ENCODE data around the gene UBE2J1.

Gene UBE2J1

DNA sequence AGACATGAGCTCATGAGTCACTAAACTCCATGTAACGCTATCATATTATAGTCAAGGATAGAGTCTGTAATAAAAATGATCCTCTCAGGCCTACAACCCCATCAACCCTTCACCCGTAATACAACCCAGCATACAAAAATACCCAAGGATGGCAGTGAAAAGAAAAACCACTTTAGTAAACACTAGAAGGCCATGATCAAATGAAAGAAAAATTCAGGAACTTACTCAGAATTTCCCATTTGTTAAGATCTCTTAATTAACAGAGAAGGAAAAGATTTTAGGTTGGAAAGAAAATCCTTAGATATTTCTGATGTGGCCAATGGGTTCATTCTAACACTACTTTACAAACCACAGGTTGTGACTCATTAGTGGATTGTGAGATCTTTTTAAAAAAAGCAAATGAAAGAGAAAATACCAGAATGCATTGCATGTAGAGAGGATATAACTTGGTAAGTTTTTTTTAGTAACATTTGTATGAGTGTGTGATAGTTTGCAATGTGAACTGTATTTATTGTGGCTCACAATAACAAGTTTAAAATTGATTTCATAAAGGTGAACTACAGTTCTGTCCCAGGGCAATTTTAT is 8.0 kb upstream of the UBE2J1 start:
- FAIRE-seq (peak; percentile 89), DNase-seq (ENCODE audit: insufficient read length) (no peak)
- TF ChIP-seq POLR2A (IDR thresholded peaks at IDR 0.05; ENCODE audit: low read depth, low read length) = no peak
- no peak for TF ChIP-seq TAF1 (IDR thresholded peaks at IDR 0.05; ENCODE audit: borderline replicate concordance, low read depth, low read length)
- TF ChIP-seq POLR2AphosphoS5 (IDR thresholded peaks at IDR 0.05; ENCODE audit: low read depth, low read length) = no peak

DNA sequence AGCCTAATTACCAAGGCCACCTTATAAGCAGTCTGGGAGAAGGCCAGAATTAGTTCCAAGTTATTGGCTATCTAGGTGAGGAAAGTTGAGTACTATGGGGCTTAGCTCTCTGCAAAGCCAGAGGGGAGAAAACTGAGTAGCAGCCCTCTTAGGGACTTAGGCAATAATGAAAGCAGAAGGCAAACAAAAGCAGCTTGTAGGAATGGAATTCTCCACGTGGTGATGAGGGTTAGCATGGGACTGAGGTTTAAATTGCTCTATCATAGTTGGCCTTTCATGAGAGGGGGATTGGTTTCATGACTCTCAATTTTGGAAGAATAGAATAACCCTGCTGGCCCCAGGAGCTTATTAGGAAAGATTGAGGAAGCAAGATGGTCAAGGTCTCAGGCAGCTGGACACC is 7.0 kb upstream of the UBE2J1 start:
- no peak for DNase-seq (ENCODE audit: insufficient read length)
- no peak for TF ChIP-seq POLR2A (IDR thresholded peaks at IDR 0.05; ENCODE audit: low read depth, low read length)
- TF ChIP-seq POLR2AphosphoS5 (IDR thresholded peaks at IDR 0.05; ENCODE audit: low read depth, low read length) = no peak
- TF ChIP-seq TAF1 (IDR thresholded peaks at IDR 0.05; ENCODE audit: borderline replicate concordance, low read depth, low read length) = no peak
- FAIRE-seq = no peak

DNA sequence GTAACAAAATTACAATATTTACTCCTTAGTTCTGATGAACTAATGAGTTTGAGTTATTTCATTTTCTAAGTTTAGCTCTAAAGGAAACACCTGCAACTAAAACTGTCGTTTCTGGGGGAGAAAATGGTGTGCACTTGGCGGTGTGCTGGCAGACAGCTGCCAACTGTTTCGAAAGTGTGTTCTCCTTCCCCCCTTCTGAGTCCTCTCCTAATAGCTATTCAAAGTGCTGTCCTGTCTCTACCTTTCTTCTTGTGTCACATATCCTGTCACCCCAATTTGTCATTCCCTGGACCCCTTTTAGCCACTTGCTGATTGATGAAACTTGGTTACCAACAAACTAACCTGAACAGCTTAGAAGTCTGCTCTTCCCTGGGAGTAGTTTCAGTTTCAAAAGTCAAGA is 4.9 kb upstream of the UBE2J1 start:
- DNase-seq (ENCODE audit: insufficient read length) (no peak), FAIRE-seq (peak; percentile 93)
- TF ChIP-seq POLR2A (IDR thresholded peaks at IDR 0.05; ENCODE audit: low read depth, low read length) (peak; percentile 51; the same call in 1 of the 2 replicates), TAF1 (IDR thresholded peaks at IDR 0.05; ENCODE audit: borderline replicate concordance, low read depth, low read length) (no peak), POLR2AphosphoS5 (IDR thresholded peaks at IDR 0.05; ENCODE audit: low read depth, low read length) (peak; percentile 77)

DNA sequence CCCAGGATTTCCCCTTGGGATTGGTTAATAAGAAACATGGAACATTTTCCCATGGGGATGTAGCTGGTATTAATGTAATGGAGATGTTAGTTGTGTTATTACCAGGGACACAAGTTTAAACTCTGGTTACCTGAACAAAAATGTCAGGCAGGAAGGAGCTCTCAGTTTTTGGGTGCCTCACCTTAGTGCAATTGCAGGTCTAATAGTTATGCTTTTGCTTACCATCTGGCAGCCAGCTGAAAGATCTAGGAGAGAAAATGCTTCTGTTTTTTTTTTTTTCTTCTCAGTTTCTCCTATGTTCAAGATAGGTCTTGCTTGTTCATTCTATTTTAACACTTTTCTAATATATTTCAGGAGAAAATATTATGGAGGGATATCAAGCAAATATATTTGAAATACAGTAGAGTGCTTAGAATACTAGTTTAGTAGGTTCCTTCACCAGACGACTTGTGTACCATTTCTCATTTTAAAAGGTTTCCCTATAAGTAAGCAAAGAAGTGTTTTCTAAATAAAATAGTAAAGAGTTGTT is 4.2 kb upstream of the UBE2J1 start:
- TF ChIP-seq POLR2A (IDR thresholded peaks at IDR 0.05; ENCODE audit: low read depth, low read length) (no peak), POLR2AphosphoS5 (IDR thresholded peaks at IDR 0.05; ENCODE audit: low read depth, low read length) (no peak), TAF1 (IDR thresholded peaks at IDR 0.05; ENCODE audit: borderline replicate concordance, low read depth, low read length) (no peak)
- DNase-seq (ENCODE audit: insufficient read length) (no peak), FAIRE-seq (peak; percentile 40)

DNA sequence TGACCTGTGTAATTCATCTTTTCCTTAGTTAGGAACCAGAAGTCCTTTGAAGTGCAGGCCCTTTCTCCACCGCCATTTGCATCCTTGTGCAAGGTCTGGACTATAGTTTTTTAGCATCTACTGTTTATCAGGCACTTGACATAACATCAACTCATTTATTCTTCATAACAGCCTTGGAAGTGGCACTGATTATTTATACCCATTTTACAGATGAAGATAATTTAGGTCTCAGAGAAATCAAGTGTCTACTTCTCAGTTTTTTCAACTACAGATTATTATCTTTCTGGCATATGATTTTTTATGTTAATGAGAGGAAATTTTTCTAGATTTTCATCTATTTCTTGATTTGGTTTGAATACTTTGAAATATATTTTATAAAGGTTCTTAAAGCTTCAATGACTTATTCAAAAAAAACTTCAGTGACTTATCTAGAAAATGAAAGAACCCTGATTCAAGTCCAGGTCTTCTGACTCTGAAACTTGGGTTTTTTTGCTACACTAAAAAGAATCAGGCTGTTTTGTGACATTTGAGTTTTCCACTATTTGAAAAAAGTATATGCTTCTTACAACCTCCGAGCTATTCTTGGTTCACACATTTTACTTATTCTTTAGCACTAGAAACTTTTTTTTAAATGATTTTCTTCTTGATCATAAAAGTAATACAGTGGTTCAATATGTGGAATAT is 3.1 kb upstream of the UBE2J1 start:
- FAIRE-seq = peak; percentile 17

DNA sequence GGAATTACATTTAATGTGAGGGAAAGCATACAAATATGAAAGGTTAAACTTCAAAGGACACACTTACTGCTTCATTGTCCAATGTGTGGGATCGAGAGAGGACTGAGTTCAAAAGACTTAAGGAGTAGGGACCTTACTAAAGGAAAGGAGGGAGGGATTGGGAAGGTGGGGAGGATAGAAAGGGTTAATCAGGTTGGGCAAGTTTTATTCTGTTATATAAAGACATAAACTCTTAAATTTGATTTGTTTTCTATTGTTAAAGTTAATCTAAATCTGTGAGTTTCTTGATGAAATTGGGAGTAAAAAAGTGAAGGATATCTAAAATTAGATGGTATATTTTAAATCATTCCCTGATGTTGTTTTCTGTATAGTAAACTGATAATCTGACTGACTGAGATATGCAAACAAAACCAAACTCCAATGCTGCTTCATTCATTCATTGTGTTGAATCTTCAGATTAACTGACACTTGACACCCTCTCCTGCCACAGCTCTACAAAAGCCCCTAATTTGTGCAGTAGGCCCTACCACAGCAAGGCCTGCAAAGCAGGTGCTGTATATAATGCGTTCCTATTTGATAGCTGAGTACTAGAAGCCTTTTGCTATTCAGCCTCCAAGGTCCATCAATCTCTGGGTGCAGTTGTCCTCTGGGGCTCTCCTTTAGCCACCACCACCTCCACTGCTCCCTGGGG is 1.3 kb upstream of the UBE2J1 start:
- FAIRE-seq = peak; percentile 81
- DNase-seq (ENCODE audit: insufficient read length) = no peak
- no peak for TF ChIP-seq TAF1 (IDR thresholded peaks at IDR 0.05; ENCODE audit: borderline replicate concordance, low read depth, low read length)
- 0 out of 2 replicates have a peak, but pooled peaks have one; percentile 27 for TF ChIP-seq POLR2A (IDR thresholded peaks at IDR 0.05; ENCODE audit: low read depth, low read length)

More for the DNA sequence above, 3.1 kb upstream of the UBE2J1 start:
- TF ChIP-seq POLR2AphosphoS5 (IDR thresholded peaks at IDR 0.05; ENCODE audit: low read depth, low read length) (no peak), TAF1 (IDR thresholded peaks at IDR 0.05; ENCODE audit: borderline replicate concordance, low read depth, low read length) (no peak), POLR2A (IDR thresholded peaks at IDR 0.05; ENCODE audit: low read depth, low read length) (no peak)
- no peak for DNase-seq (ENCODE audit: insufficient read length)

DNA sequence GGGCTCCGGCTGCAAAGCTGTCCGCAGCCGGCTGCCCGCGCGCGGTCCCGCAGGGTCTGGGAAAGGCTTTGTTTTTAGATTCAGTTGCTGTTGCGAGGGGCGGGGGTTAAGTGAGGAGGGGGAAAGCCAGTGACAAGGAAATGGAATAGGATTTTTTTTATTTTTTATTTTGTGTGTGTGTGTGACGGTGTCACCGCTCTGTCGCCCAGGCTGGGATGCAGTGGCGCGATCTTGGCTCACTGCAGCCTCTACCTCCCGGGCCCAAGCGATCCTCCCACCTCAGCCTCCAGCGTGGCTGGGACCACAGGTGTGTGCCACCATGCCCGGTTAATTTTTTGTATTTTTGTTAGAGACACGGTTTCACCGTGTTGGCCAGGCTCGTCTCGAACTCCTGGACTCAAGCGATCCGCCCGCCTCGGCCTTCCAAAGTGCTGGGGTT is 615 bp upstream of the UBE2J1 start:
- no peak for DNase-seq (ENCODE audit: insufficient read length)
- FAIRE-seq = no peak
- TF ChIP-seq POLR2A (IDR thresholded peaks at IDR 0.05; ENCODE audit: low read depth, low read length) (no peak), POLR2AphosphoS5 (IDR thresholded peaks at IDR 0.05; ENCODE audit: low read depth, low read length) (no peak), TAF1 (IDR thresholded peaks at IDR 0.05; ENCODE audit: borderline replicate concordance, low read depth, low read length) (no peak)

DNA sequence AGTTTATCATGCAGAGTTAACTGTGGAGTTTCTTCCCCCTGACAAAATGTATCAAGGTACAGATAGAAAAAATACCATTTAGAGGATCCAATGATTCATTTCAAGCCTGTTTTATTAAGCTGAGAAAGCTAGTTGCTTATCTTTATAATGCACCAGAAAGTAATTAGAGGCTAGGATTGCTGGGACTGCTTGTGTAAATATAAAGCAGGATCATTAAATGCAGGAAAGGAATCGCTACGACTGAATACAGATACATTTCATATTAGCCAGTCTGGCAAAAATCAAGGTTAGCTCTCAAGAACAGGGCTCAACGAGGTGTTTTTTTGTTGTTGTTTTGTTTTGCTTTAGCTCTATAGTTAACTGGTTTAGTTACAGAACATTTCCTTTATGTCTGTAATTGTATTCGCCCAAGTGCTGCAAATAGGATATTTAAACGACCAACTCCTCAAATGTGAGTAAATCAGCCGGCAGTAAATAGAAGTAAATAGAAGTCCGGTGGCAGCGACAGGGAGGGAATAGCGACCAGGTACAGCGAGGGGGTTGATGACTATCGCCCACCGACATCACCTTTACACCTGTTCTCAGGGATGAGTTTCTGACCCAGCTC is 748 bp downstream of the UBE2J1 start:
- DNase-seq (ENCODE audit: insufficient read length) (no peak), FAIRE-seq (peak; percentile 70)
- TF ChIP-seq TAF1 (IDR thresholded peaks at IDR 0.05; ENCODE audit: borderline replicate concordance, low read depth, low read length) (no peak), POLR2AphosphoS5 (IDR thresholded peaks at IDR 0.05; ENCODE audit: low read depth, low read length) (no peak), POLR2A (IDR thresholded peaks at IDR 0.05; ENCODE audit: low read depth, low read length) (no peak)

DNA sequence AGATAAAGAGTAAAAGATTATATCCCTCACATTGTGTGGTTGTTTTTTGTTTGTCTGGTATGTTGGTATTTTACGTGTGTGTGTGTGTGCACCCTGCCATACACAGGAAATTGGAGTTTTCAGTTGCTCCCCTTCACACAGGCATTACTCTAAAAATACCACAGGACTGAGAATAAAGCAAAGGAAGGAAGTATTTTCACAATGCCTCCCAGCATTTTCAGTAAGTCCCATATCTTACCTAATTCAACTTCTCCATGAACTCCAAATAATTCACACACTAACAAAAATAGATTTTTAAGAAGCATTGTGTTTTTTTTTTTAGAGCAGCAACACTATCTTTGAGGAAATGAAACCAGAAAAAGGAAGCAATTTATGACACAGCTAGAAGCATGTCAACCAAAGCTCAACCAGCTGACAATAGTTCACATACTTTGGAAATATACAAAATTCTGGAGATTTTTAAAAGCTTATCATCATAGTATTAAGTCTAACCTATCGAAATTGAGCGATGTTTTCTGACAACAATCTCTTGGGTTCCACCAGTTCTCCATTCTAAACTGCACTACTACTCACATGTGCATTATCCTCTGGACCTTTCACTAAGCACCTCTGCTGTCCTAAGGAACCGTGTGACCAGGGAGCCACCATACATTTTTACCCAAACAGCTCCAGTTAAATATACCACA is 2.1 kb downstream of the UBE2J1 start:
- no peak for TF ChIP-seq POLR2A (IDR thresholded peaks at IDR 0.05; ENCODE audit: low read depth, low read length)
- TF ChIP-seq TAF1 (IDR thresholded peaks at IDR 0.05; ENCODE audit: borderline replicate concordance, low read depth, low read length) = no peak
- TF ChIP-seq POLR2AphosphoS5 (IDR thresholded peaks at IDR 0.05; ENCODE audit: low read depth, low read length) = no peak
- DNase-seq (ENCODE audit: insufficient read length) (no peak), FAIRE-seq (peak; percentile 68)

DNA sequence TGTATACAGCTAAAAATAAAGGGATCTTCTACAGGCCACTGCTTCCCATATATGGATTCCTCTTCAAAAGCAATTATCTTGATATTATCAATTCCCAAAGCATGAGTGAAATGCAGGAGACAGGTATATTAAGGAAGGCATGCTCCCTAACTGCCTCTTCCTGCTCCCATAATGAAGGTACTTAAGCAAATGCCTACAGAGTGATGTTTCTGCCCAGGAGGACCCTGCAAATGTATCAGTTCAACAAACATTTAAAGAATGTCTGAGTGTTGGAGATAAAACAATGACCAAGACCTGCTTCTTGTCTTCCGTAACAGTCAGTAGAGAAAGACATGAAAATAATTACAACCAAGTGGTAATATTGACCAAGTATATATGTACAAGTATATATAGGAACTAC is 4.2 kb downstream of the UBE2J1 start:
- TF ChIP-seq TAF1 (IDR thresholded peaks at IDR 0.05; ENCODE audit: borderline replicate concordance, low read depth, low read length) (no peak), POLR2AphosphoS5 (IDR thresholded peaks at IDR 0.05; ENCODE audit: low read depth, low read length) (no peak), POLR2A (IDR thresholded peaks at IDR 0.05; ENCODE audit: low read depth, low read length) (no peak)
- FAIRE-seq (no peak), DNase-seq (ENCODE audit: insufficient read length) (no peak)

DNA sequence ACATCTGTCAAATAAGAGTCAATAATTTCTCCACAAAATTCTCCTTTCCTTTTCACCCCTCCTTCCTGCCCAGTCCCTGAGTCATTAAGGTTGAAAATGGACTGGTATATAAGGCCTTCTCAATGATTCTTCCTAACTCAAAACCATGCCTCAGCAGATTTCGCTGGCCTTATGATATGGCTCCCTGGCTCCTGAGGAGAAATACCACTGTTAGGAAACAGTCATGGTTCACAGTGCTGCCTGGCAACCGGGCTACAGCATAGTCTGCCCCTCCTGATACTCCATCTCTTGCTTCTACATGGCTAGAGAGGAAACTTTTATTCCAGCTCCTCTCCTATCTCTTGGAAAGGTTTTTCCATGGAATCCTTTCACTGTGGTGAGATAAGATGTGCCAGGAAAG is 4.7 kb downstream of the UBE2J1 start:
- no peak for FAIRE-seq
- no peak for TF ChIP-seq POLR2AphosphoS5 (IDR thresholded peaks at IDR 0.05; ENCODE audit: low read depth, low read length)
- no peak for TF ChIP-seq TAF1 (IDR thresholded peaks at IDR 0.05; ENCODE audit: borderline replicate concordance, low read depth, low read length)
- TF ChIP-seq POLR2A (IDR thresholded peaks at IDR 0.05; ENCODE audit: low read depth, low read length) = no peak
- DNase-seq (ENCODE audit: insufficient read length) = no peak

Data from GM12892 (cell line).